Breast epithelium (tissue), 3 donors: ENCODE results near the gene MUC12.

Experiments
- POLR2A ChIP-seq: fragments of 450-650 bp; IDR thresholded peaks from one replicate; pipeline ENCODE4 v1.6.1; 2016; ENCODE audit warnings: antibody characterized with exemption, mild to moderate bottlenecking, moderate library complexity
- TF ChIP-seq, protein P1 (sequence below), 3 donors: fragments of 450-650 bp; IDR thresholded peaks; one replicate each; pipeline ENCODE4 v1.5.1; 2016 to 2017; ENCODE audit warnings: antibody characterized with exemption in 3 of 3, mild to moderate bottlenecking in 3 of 3, moderate library complexity in 3 of 3

DNA sequence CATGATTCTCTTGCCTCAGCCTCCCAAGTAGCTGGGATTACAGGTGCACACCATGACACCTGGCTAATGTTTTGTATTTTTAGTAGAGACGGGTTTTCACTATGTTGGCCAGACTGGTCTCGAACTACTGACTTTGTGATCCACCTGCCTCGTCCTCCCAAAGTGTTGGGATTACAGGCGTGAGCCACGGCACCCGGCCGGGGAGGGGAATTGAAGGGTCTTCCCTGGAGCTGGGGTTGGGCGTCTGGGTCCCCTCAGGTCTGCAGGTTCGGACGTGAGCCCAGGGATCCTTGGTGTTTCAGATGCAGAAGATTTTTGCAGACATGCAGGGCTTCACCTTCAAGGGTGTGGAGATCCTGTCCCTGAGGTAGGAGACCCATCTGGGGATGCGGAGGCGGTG lies 6.0 kb upstream of the MUC12 start:
- TF ChIP-seq, protein P1, sequence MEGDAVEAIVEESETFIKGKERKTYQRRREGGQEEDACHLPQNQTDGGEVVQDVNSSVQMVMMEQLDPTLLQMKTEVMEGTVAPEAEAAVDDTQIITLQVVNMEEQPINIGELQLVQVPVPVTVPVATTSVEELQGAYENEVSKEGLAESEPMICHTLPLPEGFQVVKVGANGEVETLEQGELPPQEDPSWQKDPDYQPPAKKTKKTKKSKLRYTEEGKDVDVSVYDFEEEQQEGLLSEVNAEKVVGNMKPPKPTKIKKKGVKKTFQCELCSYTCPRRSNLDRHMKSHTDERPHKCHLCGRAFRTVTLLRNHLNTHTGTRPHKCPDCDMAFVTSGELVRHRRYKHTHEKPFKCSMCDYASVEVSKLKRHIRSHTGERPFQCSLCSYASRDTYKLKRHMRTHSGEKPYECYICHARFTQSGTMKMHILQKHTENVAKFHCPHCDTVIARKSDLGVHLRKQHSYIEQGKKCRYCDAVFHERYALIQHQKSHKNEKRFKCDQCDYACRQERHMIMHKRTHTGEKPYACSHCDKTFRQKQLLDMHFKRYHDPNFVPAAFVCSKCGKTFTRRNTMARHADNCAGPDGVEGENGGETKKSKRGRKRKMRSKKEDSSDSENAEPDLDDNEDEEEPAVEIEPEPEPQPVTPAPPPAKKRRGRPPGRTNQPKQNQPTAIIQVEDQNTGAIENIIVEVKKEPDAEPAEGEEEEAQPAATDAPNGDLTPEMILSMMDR (IDR thresholded peaks at IDR 0.05) = no peak
- no peak for TF ChIP-seq POLR2A
